GM21723 (cell line): ENCODE data around the gene RAP1GAP.

ENCODE experiments used
- ATAC-seq: cut with Tn5 transposase; IDR thresholded peaks from one replicate; pipeline ENCODE4 v1.9.1; 2021; ENCODE audit warnings: mild to moderate bottlenecking, moderate library complexity; ENCODE audit not compliant: unreplicated experiment

Gene RAP1GAP

DNA sequence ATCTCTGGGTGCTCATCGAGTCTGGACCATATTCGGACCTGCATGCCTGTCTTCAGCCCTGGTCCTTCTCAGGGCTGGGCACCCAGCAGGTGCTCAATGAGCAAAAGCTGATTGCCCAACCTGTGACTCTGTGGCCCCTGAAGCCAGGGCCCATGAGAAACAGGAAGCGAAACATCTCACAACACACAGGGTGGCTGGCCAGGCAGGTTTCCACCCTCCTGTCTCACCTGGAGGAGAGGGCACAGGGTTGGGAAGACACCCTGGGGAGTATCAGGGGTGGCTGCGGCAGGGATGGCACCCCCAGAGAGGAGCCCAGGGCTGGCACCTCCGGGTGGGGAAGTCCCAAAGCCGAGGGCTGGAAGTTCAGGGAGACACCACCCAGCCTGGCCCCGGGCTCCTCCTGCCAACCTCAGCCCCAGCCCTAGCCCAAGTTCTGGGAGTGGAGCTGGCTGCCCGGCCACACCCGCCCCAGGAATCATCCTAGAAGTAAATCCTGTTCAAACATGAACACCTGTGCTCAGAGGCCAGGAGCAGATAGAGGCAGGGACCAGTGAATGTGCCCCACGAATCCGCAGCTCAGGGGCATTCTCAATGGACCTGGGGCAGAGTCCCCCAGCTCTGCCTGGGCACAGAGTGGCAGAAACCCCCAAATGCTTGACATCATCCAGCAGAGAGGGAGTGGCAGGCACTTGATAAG lies 54.6 kb downstream of the RAP1GAP start:
- no peak for ATAC-seq

DNA sequence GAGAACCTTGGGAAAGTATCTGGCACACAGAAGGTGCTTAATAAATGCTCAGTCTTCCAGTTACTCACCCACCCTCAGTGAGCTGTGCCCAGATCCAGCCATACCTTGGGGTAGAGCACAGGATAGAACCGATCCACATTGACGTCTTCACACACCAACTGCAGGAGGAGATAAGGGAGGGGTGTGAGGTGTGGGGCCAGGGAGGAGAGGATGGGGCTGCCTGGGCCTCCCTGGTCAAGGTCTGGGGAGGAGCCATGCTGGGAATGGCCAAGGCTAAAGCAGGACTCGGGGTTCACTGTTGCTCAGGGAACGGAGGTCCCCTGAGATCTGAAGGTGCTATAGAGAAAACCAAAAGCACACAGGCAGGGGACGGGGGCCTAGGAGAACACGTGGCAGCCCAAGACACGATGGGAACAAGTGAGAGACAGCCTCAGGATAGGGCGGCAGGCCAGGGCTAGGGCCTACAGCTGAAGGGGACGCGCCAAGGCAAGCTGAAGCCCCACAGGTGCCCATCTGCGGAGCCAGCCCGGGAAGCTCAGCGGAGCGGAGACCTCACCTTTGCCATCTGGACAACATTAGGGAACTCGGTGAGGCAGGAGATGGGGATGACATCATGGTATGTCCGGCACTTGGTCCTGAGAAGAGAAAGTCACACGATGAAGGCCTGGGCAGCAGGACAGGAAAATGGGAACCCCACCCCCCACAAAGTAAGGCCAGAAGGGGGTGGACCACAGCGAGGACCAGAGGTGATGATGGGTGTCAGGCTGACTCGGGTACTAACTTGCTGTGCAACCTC lies 55.9 kb downstream of the RAP1GAP start:
- no peak for ATAC-seq

DNA sequence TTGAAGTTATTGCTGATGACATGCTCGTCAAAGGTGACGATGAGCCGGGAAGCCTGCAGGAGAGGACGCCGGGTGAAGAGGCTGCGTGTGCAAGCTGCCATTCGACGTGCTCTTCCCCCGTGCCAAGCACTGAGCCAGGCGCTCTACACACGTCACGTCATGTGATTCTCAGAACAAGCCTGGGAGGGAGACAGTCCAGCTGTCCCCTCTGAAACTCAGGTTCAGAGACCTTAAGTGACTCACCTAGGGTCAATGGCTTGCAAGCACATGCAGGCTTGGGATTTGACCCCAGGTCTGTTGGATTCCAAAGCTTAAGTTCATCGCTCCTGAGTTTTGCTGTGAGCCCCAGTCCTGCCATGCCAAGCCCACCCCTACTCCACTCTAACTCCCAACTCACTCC lies 57.1 kb downstream of the RAP1GAP start:
- ATAC-seq: no peak

DNA sequence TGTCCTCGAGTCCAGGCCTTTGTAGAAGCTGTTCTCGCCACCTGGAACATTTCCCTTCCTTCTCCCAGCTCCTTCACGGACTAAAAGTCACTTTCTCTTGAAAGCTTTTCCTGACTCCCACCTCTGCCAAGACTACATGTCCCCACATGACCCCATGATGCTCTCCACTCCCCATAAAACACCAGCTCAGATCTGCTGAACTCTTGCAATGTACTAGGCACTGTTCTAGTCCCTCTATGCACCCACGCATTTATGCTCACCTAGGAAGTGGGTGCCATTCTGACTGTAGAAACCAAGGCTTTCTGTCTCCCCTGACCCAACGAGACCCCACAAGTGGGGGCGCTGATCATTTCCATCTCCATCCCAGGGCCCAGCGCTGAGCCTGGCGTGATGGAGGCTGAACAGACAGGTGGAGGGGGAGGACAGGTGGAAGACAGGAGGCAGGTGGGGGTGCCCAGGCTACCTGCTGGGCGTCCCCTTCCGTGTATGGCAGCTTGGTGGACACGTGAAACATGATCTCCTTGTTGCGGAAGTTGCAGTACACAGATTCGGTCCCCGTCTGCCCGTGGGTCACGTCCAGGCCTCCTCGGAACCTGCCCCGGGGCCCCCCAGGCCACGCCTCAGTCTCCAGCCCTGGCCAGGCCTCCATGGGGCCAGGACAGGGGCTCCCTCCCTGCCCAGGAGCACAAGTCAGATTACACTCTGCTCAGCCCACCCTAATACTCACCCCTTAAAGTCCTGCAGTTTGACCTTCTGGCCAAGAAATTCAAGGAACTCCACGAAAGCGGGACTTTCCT lies 58.0 kb downstream of the RAP1GAP start:
- no peak for ATAC-seq

DNA sequence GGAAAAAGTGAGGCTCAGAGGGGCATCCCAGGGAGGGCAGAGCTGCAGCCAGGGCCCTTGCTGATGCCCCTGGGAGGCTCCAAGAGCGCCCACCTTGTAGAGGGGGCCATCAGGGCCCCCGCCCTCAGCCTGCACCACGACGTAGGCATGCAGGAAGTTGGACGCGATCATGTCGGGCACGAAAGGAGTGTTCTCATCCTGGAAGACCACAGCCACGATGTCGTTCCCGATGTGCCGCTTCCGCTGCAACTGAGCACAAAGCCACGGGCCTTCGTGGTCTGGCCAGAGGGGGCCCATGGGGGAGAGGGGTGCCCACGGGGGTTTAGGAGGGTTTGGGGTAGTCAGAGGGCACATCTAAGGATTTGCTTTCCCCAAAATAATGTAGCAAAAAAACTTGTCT lies 59.1 kb downstream of the RAP1GAP start:
- no peak for ATAC-seq

DNA sequence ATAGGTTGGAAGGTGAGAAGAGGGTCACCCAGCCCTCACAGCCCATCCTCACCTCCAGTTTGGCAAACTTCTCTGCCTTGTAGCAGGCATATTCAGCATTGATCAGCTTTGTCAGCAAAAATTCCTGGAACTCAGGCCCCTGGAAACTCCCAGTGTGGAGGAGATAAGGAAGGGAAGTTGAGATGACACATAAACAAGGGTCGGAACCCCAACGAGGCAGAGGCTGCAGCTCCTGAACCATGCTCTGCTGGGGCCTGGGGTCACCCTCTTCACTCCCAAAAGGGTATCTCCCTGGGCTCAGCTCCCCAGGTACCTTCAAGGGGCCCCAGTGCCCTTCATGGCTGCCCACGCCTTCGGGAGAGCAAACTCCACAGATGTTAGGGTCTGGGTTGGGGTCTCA lies 60.4 kb downstream of the RAP1GAP start:
- ATAC-seq: no peak

DNA sequence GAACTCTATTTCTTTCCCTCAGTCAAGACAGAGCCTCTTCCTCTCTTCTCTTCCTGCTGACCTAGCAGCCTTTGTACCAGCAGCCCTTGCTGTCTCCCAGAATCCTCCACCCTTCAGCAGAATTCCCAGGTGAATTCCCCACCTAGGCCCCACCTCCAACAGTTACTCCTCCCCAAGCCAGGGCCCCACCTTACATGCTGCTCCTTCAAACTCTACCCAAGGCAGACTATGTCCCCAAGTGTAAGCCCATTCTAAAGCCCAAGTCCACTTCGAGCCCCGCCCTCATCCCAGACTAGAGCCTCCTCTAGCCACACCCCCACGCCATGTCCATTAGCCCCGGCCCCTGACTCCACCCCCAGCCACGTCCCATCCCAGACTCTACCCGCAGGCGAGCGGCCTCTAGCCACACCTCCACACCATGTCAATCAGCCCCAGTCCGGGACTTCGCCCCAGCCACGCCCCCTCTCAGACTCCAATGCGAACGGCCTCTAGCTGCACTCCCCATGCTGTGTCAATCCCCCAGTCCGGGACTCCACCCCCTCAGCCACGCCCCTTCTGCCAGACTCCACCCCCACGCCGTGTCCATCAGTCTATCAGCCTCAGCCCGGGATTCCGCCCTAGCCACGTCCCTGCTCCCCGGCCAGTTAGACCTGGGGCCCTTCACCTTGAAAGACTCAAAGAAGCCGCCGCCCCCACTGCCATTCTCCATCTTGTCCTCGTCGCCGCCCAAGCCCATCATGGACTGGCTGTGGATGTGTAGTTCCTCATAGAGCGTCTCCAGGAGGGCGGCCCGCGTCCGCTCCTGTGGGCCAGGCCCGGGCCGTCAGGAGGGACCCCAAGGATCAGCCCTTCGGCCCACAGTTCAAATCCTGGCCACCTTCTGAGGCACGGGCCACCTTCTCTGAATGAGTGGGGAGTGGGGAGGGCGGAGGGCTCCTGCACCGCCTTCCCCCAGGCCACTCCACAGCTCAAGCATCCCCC lies 61.3 kb downstream of the RAP1GAP start:
- ATAC-seq: peak; percentile 78

DNA sequence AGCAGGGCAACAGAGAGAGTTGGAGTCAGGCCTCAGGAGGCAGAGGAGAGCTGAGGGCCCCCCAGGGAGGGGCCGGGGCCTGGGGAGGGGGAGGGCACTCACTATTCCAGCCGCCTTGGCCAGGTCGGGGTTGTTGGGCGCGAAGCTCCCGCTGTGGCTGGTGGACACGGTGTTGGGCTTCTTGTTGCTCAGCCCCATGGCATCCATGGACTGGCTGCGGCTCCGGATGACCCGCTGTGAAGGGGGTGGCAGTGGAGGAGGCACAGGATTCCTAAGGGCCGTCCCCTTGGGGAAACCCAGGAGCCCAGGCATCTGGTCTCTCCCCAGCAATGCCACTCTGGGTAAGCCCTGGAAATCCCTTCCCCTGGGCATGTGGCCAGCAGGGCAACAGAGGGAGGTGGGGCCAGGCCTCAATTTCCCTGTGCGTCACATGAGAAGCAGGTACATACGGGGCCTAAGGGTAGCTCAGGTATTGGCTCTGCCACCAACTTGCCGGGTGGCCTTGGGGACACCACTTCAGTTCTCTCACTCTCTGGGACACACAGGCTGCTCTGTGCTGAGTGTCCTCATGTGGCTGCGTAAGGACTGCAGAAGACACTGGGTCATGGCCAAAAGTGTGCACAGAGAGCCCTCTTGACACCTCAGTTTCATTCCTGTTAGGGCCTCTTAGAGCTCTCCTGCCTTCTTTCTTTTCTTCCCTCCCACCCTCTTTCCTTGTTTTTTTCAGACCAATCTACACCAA lies 63.0 kb downstream of the RAP1GAP start:
- no peak for ATAC-seq

DNA sequence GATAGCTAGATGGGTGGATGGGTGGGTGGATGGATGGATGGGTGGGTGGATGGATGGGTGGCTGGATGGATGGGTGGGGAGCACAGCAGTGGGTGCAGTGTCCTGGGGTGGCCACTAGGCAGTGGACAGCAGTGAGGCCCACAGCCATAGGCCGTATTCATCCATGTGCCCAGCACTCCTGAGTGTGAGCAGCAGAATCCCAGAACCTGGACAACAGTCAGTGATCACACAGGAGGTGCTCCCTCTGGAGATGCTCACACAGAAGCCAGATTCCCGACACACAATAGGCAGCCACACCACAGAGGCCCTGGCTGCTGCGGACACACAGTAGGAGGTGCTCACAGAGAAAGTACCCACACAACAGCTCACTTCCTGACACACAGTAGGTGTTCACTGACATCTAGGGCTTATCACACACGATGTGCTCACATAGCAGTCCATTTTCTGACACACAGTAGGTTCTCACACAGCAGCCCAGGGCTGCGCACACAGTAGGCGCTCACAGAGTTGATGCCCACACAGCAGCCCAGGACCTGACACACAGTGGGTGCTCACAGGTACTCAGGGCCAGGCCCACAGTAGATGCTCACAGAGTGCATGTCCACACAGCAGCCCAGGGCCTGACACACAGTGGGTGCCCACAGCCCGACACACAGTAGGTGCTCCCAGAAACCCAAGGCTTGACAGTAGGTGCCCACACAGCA lies 64.0 kb downstream of the RAP1GAP start:
- no peak for ATAC-seq

DNA sequence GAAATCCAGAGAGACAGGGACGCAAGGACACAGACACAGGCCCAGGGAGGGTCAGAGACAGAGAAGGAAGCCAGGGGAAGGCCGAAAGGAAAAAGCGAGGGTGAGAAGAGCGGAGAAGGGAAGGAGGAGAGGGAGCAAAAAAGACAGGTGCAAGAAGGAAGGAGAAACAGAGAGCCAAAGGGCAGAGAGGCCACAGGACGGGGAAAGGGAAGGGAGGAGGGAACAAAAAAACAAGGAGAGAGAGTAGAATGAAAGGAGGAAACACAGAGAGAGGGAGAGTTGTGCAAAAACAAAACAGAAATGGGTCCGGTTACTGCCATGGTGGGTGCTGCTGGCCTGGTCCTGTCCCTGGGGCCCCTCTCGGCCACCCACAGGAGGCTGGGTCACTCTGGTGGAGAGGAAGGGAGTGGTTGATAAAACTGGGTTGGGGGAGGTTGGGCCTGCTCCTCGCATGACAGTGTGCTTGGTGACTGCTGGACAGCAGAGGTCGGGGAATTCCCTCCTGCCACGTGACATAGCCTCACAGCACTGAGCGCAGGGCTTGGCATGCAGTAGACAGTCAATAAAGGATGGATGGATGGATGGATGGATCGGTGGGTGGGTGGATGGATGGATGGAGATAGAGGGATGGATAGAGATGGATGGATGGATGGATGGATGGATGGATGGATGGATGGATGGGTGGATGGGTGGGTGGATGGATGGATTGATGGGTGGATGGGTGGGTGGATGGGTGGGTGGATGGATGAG lies 64.8 kb downstream of the RAP1GAP start:
- ATAC-seq: no peak

DNA sequence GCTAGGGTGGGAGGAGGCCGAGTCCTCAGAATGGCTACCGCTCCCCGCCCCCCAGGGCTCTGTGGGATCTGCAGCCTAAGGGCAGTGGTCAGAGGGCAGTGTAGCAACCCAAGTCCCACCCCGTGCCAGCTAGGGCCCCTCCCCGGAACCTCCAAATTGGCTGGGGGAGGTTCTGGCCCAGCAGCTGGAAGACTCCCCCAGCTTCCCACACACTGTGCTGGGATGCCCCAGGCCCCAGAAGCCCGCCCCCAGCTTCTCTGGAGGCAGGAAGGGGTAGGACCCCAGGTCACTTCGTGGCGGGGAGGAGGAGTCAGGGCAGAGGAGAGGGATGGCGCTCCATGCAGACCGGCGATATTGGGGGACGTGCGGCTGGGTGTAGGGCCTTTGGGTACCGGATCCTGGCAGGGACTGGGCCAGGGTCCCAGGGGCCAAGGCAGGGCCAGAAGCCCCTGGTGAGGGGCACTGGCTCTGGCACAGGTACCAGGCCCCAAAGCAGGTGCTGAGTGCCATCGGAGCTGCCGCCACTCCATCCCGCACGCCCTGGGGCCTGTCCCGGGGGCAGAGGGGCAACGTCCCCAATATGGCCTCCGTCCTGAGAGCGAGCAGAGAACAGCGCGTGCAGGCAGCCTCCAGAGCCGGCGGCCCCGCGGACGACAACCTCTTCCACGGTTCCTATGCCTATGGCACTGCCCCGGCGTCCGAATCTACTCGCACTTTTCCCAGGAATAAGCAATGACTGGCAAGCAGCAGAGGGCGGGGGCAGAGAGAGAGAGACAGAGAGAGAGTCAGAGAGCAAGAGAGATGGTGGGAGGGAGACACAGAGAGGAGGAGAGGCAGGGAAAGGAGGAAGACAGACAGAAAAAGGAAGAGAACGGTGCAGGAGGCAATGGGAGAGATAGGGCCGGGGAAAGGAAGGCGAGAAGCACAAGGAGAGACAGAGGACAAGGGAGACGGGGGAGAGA lies 65.7 kb downstream of the RAP1GAP start:
- ATAC-seq: no peak

DNA sequence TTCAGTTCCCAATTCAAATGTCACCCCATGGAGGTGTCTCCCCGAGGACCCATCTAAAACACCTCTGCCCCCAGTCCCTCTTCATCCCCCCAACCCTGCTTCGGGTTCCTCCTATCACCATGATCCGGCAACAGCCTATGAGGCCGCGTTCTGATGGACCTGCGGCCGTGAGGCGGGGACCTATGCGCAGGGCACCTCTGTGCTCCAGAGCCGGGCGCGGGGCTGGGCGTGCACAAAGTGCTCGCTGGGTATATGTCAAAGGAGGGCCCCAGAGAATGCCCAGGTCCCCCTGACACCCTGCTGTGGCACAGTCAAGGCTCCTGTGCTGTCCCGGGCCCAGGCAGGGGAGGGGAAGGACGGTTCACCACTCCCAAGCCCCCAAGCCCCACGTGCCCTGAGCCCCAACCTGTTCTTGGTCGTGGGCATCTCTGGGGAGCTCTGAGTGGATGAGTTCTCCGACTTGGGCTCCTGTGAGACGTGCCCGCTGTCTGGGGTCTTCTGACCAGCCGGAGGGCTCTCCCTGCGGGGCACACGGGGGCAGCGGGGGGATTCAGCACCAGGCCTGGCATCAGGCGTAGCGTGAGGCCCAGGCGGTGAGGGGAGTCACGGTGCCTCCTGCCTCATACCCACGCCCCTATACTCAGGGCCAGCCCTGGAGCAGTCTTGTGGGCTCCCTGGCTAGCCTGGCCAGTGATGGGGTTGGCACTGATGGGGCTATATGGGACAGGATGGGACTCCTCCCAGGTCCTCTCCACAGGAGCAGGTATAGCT lies 67.7 kb downstream of the RAP1GAP start:
- ATAC-seq: no peak

DNA sequence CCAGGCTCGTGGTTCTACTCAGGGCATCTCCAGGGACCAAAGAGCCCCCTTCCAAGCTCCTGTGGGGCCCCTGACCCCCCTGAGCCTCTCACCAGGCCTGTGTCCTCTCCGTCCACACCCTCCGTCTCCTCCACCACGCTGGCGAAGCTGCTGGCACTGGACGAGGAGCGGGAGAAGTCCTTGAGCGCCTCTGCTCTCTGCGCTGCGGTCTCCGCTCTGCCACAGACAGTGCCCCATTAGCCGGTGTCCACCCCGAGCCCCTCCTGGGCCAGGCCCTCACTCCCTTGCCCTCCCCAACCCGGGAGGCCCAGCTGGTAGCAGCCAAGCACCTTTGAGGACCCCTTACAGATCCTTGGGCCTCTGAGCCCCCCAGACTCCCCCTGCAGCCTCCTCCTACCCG lies 69.8 kb downstream of the RAP1GAP start:
- ATAC-seq: no peak

DNA sequence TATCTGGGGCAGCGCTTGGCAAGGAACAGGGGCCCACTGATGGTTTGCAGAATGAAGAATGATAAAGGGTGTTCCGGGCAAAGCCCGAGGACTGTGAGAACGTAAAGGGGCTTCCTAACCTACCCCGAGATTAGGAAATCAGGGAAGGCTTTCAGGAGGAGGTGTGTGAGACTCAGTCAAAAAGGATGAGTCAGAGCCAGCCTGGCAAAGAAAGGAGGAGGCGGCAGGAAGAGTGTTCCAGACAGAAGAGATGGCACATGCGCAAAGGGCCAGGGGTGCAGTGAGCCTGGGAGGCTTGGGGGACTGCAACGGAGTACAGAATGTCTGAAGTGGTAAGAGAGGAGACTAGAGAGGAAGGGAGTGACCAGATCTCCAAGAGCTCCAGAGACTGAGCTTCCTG lies 70.3 kb downstream of the RAP1GAP start:
- ATAC-seq: no peak

DNA sequence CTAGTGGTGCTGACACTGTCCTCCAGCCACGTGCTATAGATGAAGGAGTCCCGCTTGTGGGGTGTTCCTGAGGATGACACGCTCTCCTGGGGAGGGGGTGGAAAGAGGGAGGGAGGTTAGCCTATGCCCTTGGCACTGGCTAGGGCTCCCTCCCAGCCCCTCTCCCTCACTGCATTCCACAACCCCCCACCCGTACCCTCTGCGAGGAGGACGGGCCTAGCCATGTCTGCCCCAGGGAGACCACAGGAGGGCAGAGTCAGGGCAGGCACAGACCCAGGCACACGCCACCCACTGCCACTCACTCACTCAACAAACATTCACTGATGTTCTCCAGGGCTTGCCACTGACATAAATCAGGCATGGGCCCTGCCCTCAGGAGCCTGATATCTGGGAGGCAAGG lies 70.7 kb downstream of the RAP1GAP start:
- no peak for ATAC-seq

DNA sequence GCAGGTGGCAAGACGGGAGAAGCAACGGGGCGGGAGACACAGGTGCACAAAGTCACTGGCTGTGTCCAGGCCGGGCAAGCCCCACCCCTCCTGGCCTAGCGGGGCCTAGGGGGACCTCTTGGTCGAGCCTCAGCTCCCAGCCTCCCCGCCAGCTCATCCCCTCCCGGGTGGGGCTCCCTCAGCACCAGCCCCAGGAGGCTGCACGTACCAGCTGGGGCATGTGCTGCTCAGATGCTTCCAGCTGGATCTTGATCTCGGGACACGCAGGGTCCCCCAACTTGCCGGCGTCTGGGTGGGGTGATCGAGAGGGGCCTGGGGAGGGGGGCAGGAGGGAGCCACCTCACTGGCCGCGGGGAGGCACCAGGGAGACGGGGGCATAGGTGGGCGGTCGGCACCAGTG lies 71.4 kb downstream of the RAP1GAP start:
- no peak for ATAC-seq

DNA sequence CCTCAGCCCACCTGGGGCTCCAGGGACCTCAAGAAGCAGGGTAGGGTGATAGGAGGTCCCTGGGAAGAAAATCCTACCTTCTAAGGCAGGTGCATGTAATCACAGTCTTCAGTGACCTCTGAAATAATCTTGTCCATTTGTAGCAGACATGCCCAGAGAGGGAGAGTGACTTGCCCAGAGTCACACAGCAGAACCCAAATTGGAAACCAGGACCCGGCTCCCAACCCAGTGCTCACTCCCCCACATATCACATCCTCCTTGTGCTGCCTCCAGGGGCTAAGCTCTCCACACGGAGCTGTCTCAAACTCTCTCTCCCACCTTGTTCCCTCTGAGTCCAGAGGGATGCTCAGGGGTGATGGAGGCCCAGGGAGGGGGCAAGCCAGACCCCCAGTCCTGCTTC lies 72.5 kb downstream of the RAP1GAP start:
- no peak for ATAC-seq
